HepG2 (cell line): ENCODE measurements around the gene MYORG. TPM values are rescaled to one million over a fixed set of nuclear protein-coding genes. Genes with fewer than 3 reads are reported as not detected.

Source experiments
- ATAC-seq: fragments of 200-7000 bp; cut with Tn5 transposase; 3 replicates; pipeline ENCODE4 v1.9.1; 2020; ENCODE audit warnings: mild to moderate bottlenecking, moderate library complexity
- BruUV-seq: library from RNA; stranded (reverse); fragments of 400-500 nt; replicated peaks from 2 replicates; lab custom pipeline; 2021; lab: Mats Ljungman, UMichigan
- CTCF ChIA-PET: fragments of 300-600 bp; formaldehyde crosslinking; extraction: SDS; loops from one replicate; lab custom pipeline; 2021; ENCODE audit warnings: low total read pairs, inconsistent platforms, low intra/inter-chr PET ratio; lab: Yijun Ruan, JAX
- POLR2A ChIA-PET: fragments of 350-600 bp; sonication (Branson Sonifier 250); formaldehyde crosslinking; loops from one replicate; lab custom pipeline; 2020; ENCODE audit warnings: antibody characterized with exemption, inconsistent platforms; lab: Yijun Ruan, JAX
- DNase-seq: peaks from one replicate; pipeline ENCODE4 v3.0.0-alpha.2; 2015; ENCODE audit warnings: low spot score
- FAIRE-seq: peaks from 3 replicates; lab custom pipeline; 2011; peaks lifted over from hg19 to GRCh38; lab: Jason Lieb, UNC
- H2AFZ ChIP-seq: one replicate; pipeline ENCODE4 v1.6.1; 2011; ENCODE audit warnings: low read length, inconsistent platforms
- H3K27ac ChIP-seq: fragments of 300-600 bp; 3 replicates; pipeline ENCODE4 v1.8.0; 2011; ENCODE audit warnings: mixed run types, mild to moderate bottlenecking, mixed read lengths, low read length, inconsistent platforms; ENCODE audit not compliant: insufficient read depth; ENCODE audit errors: extremely low read length
- H3K27me3 ChIP-seq, 2 experiments: fragments of 200-600 bp in 1 of 2; 2 replicates in 1 of 2; 3 replicates in 1 of 2; pipeline versions ENCODE4 v1.6.0 to v1.8.0; 2011; ENCODE audit warnings: low read length in 2 of 2, mild to moderate bottlenecking in 2 of 2, moderate library complexity in 2 of 2, inconsistent platforms in 1 of 2; ENCODE audit not compliant: insufficient read depth in 2 of 2, control insufficient read depth in 1 of 2
- H3K36me3 ChIP-seq, 2 experiments: fragments of 200-600 bp in 1 of 2; replicated peaks in 1 of 2; 2 replicates in 1 of 2; 3 replicates in 1 of 2; pipeline versions ENCODE4 v1.5.1 to v1.8.0; 2011; ENCODE audit warnings: low read length in 2 of 2, inconsistent platforms in 1 of 2; ENCODE audit not compliant: insufficient read depth in 2 of 2, control insufficient read depth in 1 of 2
- H3K4me1 ChIP-seq: 2 replicates; pipeline ENCODE4 v1.5.1; 2012; ENCODE audit warnings: low read length, inconsistent platforms; ENCODE audit not compliant: insufficient read depth
- H3K4me2 ChIP-seq: 2 replicates; pipeline ENCODE4 v1.6.0; 2011; ENCODE audit warnings: low read depth, low read length, inconsistent platforms
- H3K4me3 ChIP-seq, 3 experiments: fragments of 200-600 bp in 1 of 3; sonication (generic), shearing (Covaris generic) in 1 of 3; replicated peaks in 1 of 3; 2 replicates each; pipeline ENCODE4 v1.5.1; 2011 to 2016; ENCODE audit warnings: low read length in 3 of 3, inconsistent platforms in 2 of 3, low read depth in 2 of 3, mild to moderate bottlenecking in 2 of 3, control low read depth in 1 of 3, mixed read lengths in 1 of 3; ENCODE audit not compliant: insufficient read depth in 1 of 3
- H3K79me2 ChIP-seq: one replicate; pipeline ENCODE4 v1.6.1; 2011; ENCODE audit warnings: low read length, inconsistent platforms; ENCODE audit not compliant: insufficient read depth
- H3K9ac ChIP-seq: 2 replicates; pipeline ENCODE4 v1.6.0; 2011; ENCODE audit warnings: mild to moderate bottlenecking, low read depth, low read length, inconsistent platforms; ENCODE audit not compliant: insufficient read depth
- H3K9me3 ChIP-seq: 2 replicates; pipeline ENCODE4 v1.5.1; 2012; ENCODE audit warnings: mild to moderate bottlenecking, low read length
- H4K20me1 ChIP-seq: 2 replicates; pipeline ENCODE4 v1.6.0; 2011; ENCODE audit warnings: inconsistent platforms, mild to moderate bottlenecking, low read length, moderate library complexity; ENCODE audit not compliant: insufficient read depth
- AHR ChIP-seq: IDR thresholded peaks from 2 replicates; pipeline ENCODE4 v1.6.1; 2018; ENCODE audit warnings: missing genetic modification reagents, missing compliant biosample characterization
- DNMT1 ChIP-seq: sonication (generic); formaldehyde crosslinking; IDR thresholded peaks from 2 replicates; pipeline ENCODE4 v1.5.1; 2020; ENCODE audit warnings: mild to moderate bottlenecking, missing genetic modification reagents
- MYNN ChIP-seq: sonication (generic); formaldehyde crosslinking; IDR thresholded peaks from 2 replicates; pipeline ENCODE4 v1.4.0; 2020; ENCODE audit warnings: mild to moderate bottlenecking, low read depth, missing genetic modification reagents
- NCOA2 ChIP-seq: sonication (generic); formaldehyde crosslinking; IDR thresholded peaks from 2 replicates; pipeline ENCODE4 v1.8.0; 2022; ENCODE audit warnings: inconsistent platforms
- NR1H2 ChIP-seq: sonication (generic); formaldehyde crosslinking; IDR thresholded peaks from 2 replicates; pipeline ENCODE4 v1.8.1; 2022; ENCODE audit warnings: low read depth, missing genetic modification reagents, borderline replicate concordance
- PREB ChIP-seq: sonication (generic); formaldehyde crosslinking; IDR thresholded peaks from 2 replicates; pipeline ENCODE4 v1.4.0; 2020; ENCODE audit warnings: missing genetic modification reagents
- RELA ChIP-seq: sonication (generic); formaldehyde crosslinking; IDR thresholded peaks from 2 replicates; pipeline ENCODE4 v1.4.0; 2020; ENCODE audit warnings: missing genetic modification reagents
- SMAD9 ChIP-seq: sonication (generic); formaldehyde crosslinking; IDR thresholded peaks from 2 replicates; pipeline ENCODE4 v1.5.1; 2020; ENCODE audit warnings: mild to moderate bottlenecking, missing genetic modification reagents
- TBX2 ChIP-seq: sonication (generic); formaldehyde crosslinking; IDR thresholded peaks from 2 replicates; pipeline ENCODE4 v1.5.0; 2020; ENCODE audit warnings: missing genetic modification reagents, mild to moderate bottlenecking, borderline replicate concordance
- ZNF878 ChIP-seq: sonication (generic); formaldehyde crosslinking; IDR thresholded peaks from 2 replicates; pipeline ENCODE4 v1.8.1; 2023; ENCODE audit warnings: mild to moderate bottlenecking, missing genetic modification reagents, moderate library complexity
- WGBS: methylation state at CpG from one replicate; pipeline ENCODE4 v1.1.6; 2017; ENCODE audit warnings: low lambda C conversion rate; 5-methylcytosine and 5-hydroxymethylcytosine counted together
- in situ Hi-C: cut with HindIII; loops from 2 replicates; pipeline ENCODE4 v1.10.0; 2017; ENCODE audit warnings: low pct_unique_long_range_greater_than_20kb; ENCODE audit not compliant: extremely low pct_ligation_motif_present
- intact Hi-C: fragments of 100-400 bp; cut with micrococcal nuclease; formaldehyde crosslinking; loops from one replicate; pipeline ENCODE4 v1.10.0; 2022; ENCODE audit not compliant: unreplicated experiment
- polyA plus RNA-seq, 8 experiments: library from polyadenylated mRNA; depleted of rRNA in 3 of 8; stranded (reverse) in 7 of 8; unstranded in 1 of 8; fragments of >200 nt; fragmentation: Illumina TruSeq in 4 of 8; extraction: Trizol in 4 of 8; gene quantifications; 2 replicates each; pipeline versions ENCODE4 v1.2.1 to v1.2.3, GENCODE V29; 2011 to 2016; ENCODE audit warnings: low read depth in 4 of 8, missing spikeins in 1 of 8, mixed read lengths in 1 of 8; ENCODE audit not compliant: insufficient read depth in 1 of 8
- total RNA-seq, 5 experiments: library from RNA; depleted of rRNA; stranded (reverse); fragments of >200 nt; fragmentation: Illumina TruSeq; extraction: Trizol; gene quantifications; 2 replicates each; pipeline ENCODE4 v1.2.3, GENCODE V29; 2016; ENCODE audit warnings: low read depth in 1 of 5

The MYORG gene
- total and polyA plus RNA-seq, 2 of the 13 experiments (the other 11 are each of a cell fraction or from before 2014, with no cell fraction given): 11.1 to 22.4 TPM

DNA sequence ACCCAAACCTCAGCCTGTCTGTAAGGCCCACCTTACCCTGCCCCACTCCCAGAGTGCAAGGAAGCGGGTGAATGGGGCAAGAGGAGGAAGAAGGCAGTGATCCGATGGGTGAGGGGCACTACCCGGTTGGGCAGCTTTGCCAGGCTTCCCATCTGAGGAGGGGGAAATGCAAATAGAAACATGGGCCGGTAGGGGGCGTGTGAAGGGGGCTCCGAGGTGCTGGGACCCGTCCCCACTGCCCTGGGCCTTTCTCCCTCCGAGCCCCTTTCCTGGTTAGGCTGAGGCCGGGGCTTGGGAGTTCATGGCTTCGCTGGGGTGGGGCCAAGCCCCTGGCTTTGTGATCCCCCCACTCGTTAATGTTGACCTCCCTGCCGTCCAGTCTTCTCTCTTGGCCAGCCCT, 23.6 kb upstream of the MYORG start:
- no peak for DNase-seq
- POLR2A ChIA-PET: no interaction called here
- no peaks in the 10 kb centered on the region for H4K20me1 ChIP-seq
- WGBS: 84% methylated on average over 9 of the region's 12 CpGs
- no peak overlapping the region for H3K9ac ChIP-seq
- CTCF ChIA-PET: no interaction called here
- in situ Hi-C loops (no loop called here), intact Hi-C loops (no loop called here)
- no peaks in the 10 kb centered on the region for H3K9me3 ChIP-seq
- BruUV-seq: no TSS peak
- no peak for ATAC-seq
- H3K4me2 ChIP-seq: no peak overlapping the region
- no peak overlapping the region for H2AFZ ChIP-seq
- H3K36me3 ChIP-seq: no peaks in the 10 kb centered on the region; a peak in 1 of 5 replicates
- H3K27me3 ChIP-seq: no peaks in the 10 kb centered on the region
- H3K27ac ChIP-seq: no peak overlapping the region
- no peaks in the 10 kb centered on the region for H3K4me1 ChIP-seq
- no peaks in the 10 kb centered on the region for H3K79me2 ChIP-seq
- FAIRE-seq: no peak
- H3K4me3 ChIP-seq: no peak overlapping the region
- TF ChIP-seq AHR (no peak), PREB (no peak), RELA (CRISPR knock-in tag) (no peak), TBX2 (CRISPR knock-in tag) (no peak), NR1H2 (no peak), ZNF878 (CRISPR knock-in tag) (no peak)

GRCh38 chr9:34399729-34400128, 23.0 kb upstream of the MYORG start:
- 91% methylated on average over 3 of the region's 4 CpGs for WGBS
- Histone ChIP-seq H3K9ac (no peak overlapping the region), H3K4me1 (no peaks in the 10 kb centered on the region), H3K4me2 (no peak overlapping the region), H4K20me1 (no peaks in the 10 kb centered on the region), H3K27me3 (no peaks in the 10 kb centered on the region), H3K27ac (no peak overlapping the region), H3K4me3 (no peak overlapping the region), H3K9me3 (no peaks in the 10 kb centered on the region), H3K36me3 (no peaks in the 10 kb centered on the region; a peak in 1 of 5 replicates), H3K79me2 (no peaks in the 10 kb centered on the region), H2AFZ (no peak overlapping the region)
- intact Hi-C loops: no loop called here
- BruUV-seq: no TSS peak
- DNase-seq (no peak), ATAC-seq (no peak), FAIRE-seq (no peak)
- in situ Hi-C loops: no loop called here
- ChIA-PET CTCF (no interaction called here), POLR2A (no interaction called here)
- TF ChIP-seq MYNN (CRISPR knock-in tag) (no peak), SMAD9 (no peak), DNMT1 (CRISPR knock-in tag) (no peak), NCOA2 (CRISPR knock-in tag) (no peak)
- TF ChIP-seq, all 625 proteins: peak for 0
